Spleen (tissue), 11 donors: ENCODE measurements around the gene STK26. TPM values are rescaled to one million over a fixed set of nuclear protein-coding genes. Genes with fewer than 3 reads are reported as not detected.

Source experiments
- DNase-seq: peaks from one replicate; pipeline ENCODE4 v3.0.0-alpha.2; 2020
- H3K27ac ChIP-seq, 8 donors: fragments of 200-600 bp; sonication (generic) in 7 of 8; 1 replicate in 4 of 8; 2 replicates in 4 of 8; pipeline versions ENCODE4 v1.5.0 to v1.8.0; 2016 to 2021; ENCODE audit warnings: inconsistent platforms in 4 of 8, mild to moderate bottlenecking in 4 of 8, moderate library complexity in 1 of 8
- H3K27me3 ChIP-seq, 7 donors: fragments of 200-600 bp; sonication (generic) in 6 of 7; replicated peaks in 1 of 7; 1 replicate in 4 of 7; 2 replicates in 3 of 7; pipeline versions ENCODE4 v1.5.0 to v1.8.0; 2016 to 2021; ENCODE audit warnings: inconsistent platforms in 3 of 7, mild to moderate bottlenecking in 1 of 7
- H3K36me3 ChIP-seq, 6 donors: fragments of 200-600 bp; sonication (generic) in 5 of 6; 1 replicate in 4 of 6; 2 replicates in 2 of 6; pipeline versions ENCODE4 v1.5.0 to v1.8.0; 2016 to 2021; ENCODE audit warnings: inconsistent platforms in 2 of 6
- H3K4me1 ChIP-seq, 6 donors: fragments of 200-600 bp; sonication (generic) in 5 of 6; 1 replicate in 3 of 6; 2 replicates in 3 of 6; pipeline versions ENCODE4 v1.5.0 to v1.8.0; 2016 to 2021; ENCODE audit warnings: inconsistent platforms in 3 of 6
- H3K4me3 ChIP-seq, 8 donors: fragments of 200-600 bp; sonication (generic) in 7 of 8; 1 replicate in 4 of 8; 2 replicates in 4 of 8; pipeline versions ENCODE4 v1.5.0 to v1.8.0; 2016 to 2021; ENCODE audit warnings: inconsistent platforms in 4 of 8, mild to moderate bottlenecking in 4 of 8, moderate library complexity in 2 of 8
- H3K9me3 ChIP-seq, 8 donors: fragments of 200-600 bp; sonication (generic) in 7 of 8; 1 replicate in 4 of 8; 2 replicates in 4 of 8; pipeline versions ENCODE4 v1.5.0 to v1.8.0; 2016 to 2021; ENCODE audit warnings: inconsistent platforms in 4 of 8
- POLR2A ChIP-seq, 3 donors: fragments of 450-650 bp; IDR thresholded peaks; one replicate each; pipeline ENCODE4 v1.5.1; 2017; ENCODE audit warnings: antibody characterized with exemption in 3 of 3, mild to moderate bottlenecking in 1 of 3
- POLR2AphosphoS5 ChIP-seq, 3 donors: sonication (generic); formaldehyde crosslinking; IDR thresholded peaks; one replicate each; pipeline ENCODE4 v1.5.1; 2017; ENCODE audit warnings: antibody characterized with exemption in 3 of 3
- WGBS, 5 donors: extraction: QIAGEN DNeasy Blood & Tissue Kit in 3 of 5; methylation state at CpG; one replicate each; pipeline versions ENCODE4 v1.1.5 to v1.1.7; 2013 to 2018; 5-methylcytosine and 5-hydroxymethylcytosine counted together
- intact Hi-C: fragments of 100-400 bp; cut with DNase I; formaldehyde crosslinking; loops from one replicate; pipeline ENCODE4 v1.15.0; 2023; ENCODE audit warnings: low total_unique reads
- polyA plus RNA-seq, 3 donors: library from polyadenylated mRNA; stranded (reverse); fragments of 200-250 nt; gene quantifications; one replicate each; pipeline ENCODE4 v1.2.1, GENCODE V29; 2013
- total RNA-seq, 7 donors: library from RNA; depleted of rRNA in 3 of 7; stranded (reverse); fragments of >200 nt in 3 of 7; fragmentation: NEBNext Ultra II Directional in 4 of 7; extraction: Animal tissue kit (Norgen Biotek cat#: 25700) in 4 of 7; gene quantifications; one replicate each; pipeline versions ENCODE4 v1.1.0 to v1.2.1, GENCODE V29; 2016 to 2021
- TF ChIP-seq, protein P1 (sequence below), 11 experiments: fragments of 200-600 bp in 7 of 11; fragments of 450-650 bp in 4 of 11; sonication (generic) in 4 of 11; IDR thresholded peaks in 8 of 11; conservative IDR thresholded peaks in 3 of 11; 1 replicate in 7 of 11; 2 replicates in 4 of 11; pipeline versions ENCODE4 v1.4.0 to v1.8.0; 2016 to 2021; ENCODE audit warnings: antibody characterized with exemption in 11 of 11, inconsistent platforms in 4 of 11, mild to moderate bottlenecking in 1 of 11
- donor health status: healthy with polysubstance abuse.
- donor health status: DM: no; HTN: no; CAD: no; lungs with moderate emphysema.
- donor health status: DM: no; HTN: no; CAD: no.
- donor health status: Bipolar disorder and iron deficiency.
- donor health status: healthy.
- donor health status: DM: no; HTN: no; CAD: no.
- donor health status: DM: yes; HTN: yes; CAD: no.

Gene STK26
- total and polyA plus RNA-seq, 10 donors, result 13.4 to 24.4 (median 19.0) TPM

DNA sequence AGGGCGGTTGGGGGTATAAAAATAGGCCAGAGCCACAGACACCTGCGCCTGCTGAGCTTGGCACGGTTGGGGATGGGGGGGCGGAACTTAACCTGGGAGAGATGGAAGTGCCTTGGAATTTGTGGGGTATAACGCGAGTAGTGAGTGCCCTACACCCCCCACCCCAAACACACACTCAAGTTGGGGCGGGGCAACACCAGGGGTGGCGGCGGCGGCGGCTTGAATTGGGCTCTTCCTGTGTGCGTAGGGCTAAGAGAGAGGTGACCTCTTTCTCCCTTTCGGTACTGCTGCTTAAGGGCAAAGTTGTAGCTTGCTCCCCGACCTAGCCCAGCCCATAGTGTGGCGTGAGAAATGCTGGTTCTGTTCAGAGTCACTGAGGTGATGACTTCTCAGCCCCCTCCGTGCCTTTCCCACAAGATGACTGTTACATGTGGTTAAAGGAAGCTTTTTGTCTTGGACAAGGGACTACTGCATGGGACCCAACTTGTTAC, 839 bp downstream of the STK26 start:
- Histone ChIP-seq H3K4me3 (peak overlapping the region; percentile 43 to 86 (median 60)), H3K4me1 (peaks cover 0 to 42% (median 6%) of the 10 kb centered on the region in 6 donors), H3K9me3 (no peaks in the 10 kb centered on the region), H3K27ac (peak overlapping the region; percentile 23 to 92 (median 86)), H3K27me3 (peaks cover 0 to 30% (median 6%) of the 10 kb centered on the region in 7 donors), H3K36me3 (no peaks in the 10 kb centered on the region)
- 0 to 30% (median 1%) methylated on average over 1 to 16 of the region's 16 CpGs for WGBS, 5 donors
- intact Hi-C loops, result no loop called here
- peak; percentile 87 for DNase-seq
- no peak for TF ChIP-seq POLR2A (IDR thresholded peaks at IDR 0.05)
- TF ChIP-seq, protein P1, sequence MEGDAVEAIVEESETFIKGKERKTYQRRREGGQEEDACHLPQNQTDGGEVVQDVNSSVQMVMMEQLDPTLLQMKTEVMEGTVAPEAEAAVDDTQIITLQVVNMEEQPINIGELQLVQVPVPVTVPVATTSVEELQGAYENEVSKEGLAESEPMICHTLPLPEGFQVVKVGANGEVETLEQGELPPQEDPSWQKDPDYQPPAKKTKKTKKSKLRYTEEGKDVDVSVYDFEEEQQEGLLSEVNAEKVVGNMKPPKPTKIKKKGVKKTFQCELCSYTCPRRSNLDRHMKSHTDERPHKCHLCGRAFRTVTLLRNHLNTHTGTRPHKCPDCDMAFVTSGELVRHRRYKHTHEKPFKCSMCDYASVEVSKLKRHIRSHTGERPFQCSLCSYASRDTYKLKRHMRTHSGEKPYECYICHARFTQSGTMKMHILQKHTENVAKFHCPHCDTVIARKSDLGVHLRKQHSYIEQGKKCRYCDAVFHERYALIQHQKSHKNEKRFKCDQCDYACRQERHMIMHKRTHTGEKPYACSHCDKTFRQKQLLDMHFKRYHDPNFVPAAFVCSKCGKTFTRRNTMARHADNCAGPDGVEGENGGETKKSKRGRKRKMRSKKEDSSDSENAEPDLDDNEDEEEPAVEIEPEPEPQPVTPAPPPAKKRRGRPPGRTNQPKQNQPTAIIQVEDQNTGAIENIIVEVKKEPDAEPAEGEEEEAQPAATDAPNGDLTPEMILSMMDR (IDR thresholded peaks at IDR 0.05 in 8 of 11, conservative IDR thresholded peaks at IDR 0.05 in 3 of 11), result no peak
- TF ChIP-seq POLR2AphosphoS5 (IDR thresholded peaks at IDR 0.05), result no peak

DNA sequence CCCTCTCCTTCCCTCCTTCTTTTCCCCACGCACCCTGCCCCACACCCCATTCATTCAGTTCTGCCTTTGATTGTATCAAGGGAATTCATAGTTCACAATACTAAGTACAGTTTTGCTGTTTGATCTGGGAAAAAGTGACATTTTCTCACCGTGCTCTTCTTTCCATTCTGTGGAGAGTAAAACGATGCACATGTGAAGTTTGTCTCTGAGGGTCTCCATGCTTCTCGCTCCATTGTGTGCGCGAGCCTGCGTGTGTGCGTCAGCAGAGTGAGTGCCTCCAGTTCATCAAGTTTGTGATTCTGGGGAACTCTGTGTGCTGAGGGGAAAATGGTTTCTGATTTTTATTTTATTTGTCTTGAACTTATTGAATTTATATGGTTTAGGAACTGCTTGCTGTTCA, 1.9 kb downstream of the STK26 start:
- intact Hi-C loops, result no loop called here
- Histone ChIP-seq H3K4me1 (peaks cover 0 to 43% (median 6%) of the 10 kb centered on the region in 6 donors), H3K36me3 (no peaks in the 10 kb centered on the region), H3K27ac (peak overlapping the region in 1 of 8 donors; percentile 92), H3K4me3 (peak overlapping the region in 1 of 8 donors; percentile 86), H3K9me3 (no peaks in the 10 kb centered on the region), H3K27me3 (peaks cover 0 to 30% (median 6%) of the 10 kb centered on the region in 7 donors)
- TF ChIP-seq POLR2A (IDR thresholded peaks at IDR 0.05) (no peak), POLR2AphosphoS5 (IDR thresholded peaks at IDR 0.05) (no peak)
- TF ChIP-seq, protein P1 (IDR thresholded peaks at IDR 0.05 in 8 of 11, conservative IDR thresholded peaks at IDR 0.05 in 3 of 11), result no peak
- DNase-seq, result no peak
- 19 to 53% (median 32%) methylated on average over 8 of the region's 8 CpGs for WGBS, 5 donors

DNA sequence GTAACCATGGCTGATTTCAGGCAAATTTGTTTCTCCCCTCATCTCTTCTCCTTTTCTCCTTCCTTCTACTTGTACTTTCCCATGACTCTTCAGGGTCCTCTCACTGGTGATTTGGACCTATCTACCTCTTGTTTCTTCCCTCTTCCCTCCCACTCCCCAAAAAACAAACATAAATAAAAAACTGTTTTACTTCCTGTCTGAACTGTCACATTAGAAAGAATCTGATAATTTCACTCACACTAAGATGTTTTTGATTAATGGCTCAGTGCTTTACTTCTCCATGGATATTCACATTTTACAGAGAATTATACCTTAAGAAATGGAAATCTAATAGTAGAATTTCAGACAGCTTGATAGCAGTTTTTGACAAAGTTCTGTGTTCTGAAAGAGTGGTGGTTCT, 7.2 kb downstream of the STK26 start:
- Histone ChIP-seq H3K9me3 (no peaks in the 10 kb centered on the region), H3K4me3 (no peak overlapping the region), H3K36me3 (no peaks in the 10 kb centered on the region), H3K4me1 (peaks cover 0 to 51% (median 0%) of the 10 kb centered on the region in 6 donors), H3K27me3 (peaks cover 0 to 15% (median 0%) of the 10 kb centered on the region in 7 donors), H3K27ac (no peak overlapping the region)
- TF ChIP-seq POLR2AphosphoS5 (IDR thresholded peaks at IDR 0.05) (no peak), POLR2A (IDR thresholded peaks at IDR 0.05) (no peak)
- TF ChIP-seq, protein P1 (IDR thresholded peaks at IDR 0.05 in 8 of 11, conservative IDR thresholded peaks at IDR 0.05 in 3 of 11), result no peak
- intact Hi-C loops, result no loop called here
- no peak for DNase-seq

DNA sequence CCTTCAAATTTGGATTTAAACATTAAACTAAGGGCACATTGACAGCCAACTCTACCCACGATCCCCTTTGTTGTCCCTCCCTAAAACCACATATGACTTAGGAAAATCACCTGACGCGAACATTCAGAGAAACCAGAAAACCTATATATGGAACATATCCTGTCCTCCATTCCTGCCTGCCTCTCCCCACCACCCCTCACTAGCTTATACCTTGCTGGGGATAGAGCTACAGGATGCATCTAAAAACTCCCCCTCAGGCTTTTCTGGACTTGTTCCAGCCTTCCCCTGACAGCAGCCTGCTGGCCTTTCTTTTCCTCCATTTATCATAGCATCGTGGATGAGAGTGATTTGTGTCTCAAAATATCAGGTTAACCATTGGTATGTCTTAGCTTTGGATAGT, 8.8 kb downstream of the STK26 start:
- 28 to 57% (median 47%) methylated on average over 4 of the region's 4 CpGs for WGBS, 5 donors
- DNase-seq, result no peak

More for the DNA sequence above, 8.8 kb downstream of the STK26 start:
- intact Hi-C loops, result no loop called here
- Histone ChIP-seq H3K4me3 (no peak overlapping the region), H3K9me3 (no peaks in the 10 kb centered on the region), H3K27ac (no peak overlapping the region), H3K27me3 (peaks cover 0 to 8% (median 0%) of the 10 kb centered on the region in 7 donors), H3K36me3 (no peaks in the 10 kb centered on the region), H3K4me1 (peaks cover 0 to 45% (median 0%) of the 10 kb centered on the region in 6 donors)
- no peak for TF ChIP-seq POLR2A (IDR thresholded peaks at IDR 0.05)
- TF ChIP-seq, protein P1 (IDR thresholded peaks at IDR 0.05 in 8 of 11, conservative IDR thresholded peaks at IDR 0.05 in 3 of 11), result no peak
- TF ChIP-seq POLR2AphosphoS5 (IDR thresholded peaks at IDR 0.05), result no peak
